ENCODE data around the gene OR2M5. TPM values are rescaled to one million over a fixed set of nuclear protein-coding genes. Genes with fewer than 3 reads are reported as not detected.

The OR2M5 gene
- not detected for total RNA-seq

- Mint-ChIP-seq H3K27ac (no peak within 1 kb of the TSS), H3K36me3 (no peaks in the 10 kb centered on the region), H3K4me3 (no peak within 1 kb of the TSS), H3K4me1 (no peaks in the 10 kb centered on the region), H3K27me3 (peaks cover 6% of the 10 kb centered on the region), H3K9me3 (peaks cover 9% of the 10 kb centered on the region)
- DNase-seq, result no peak
Measured at GRCh38 chr1:248144513-248145198, at the start of gene OR2M5. Gene OR2M5, plus strand, starts transcription at chr1:248145148. Its CDS starts 0 bp downstream, at chr1:248145148.

GRCh38 chr1:248098529-248098928 lies 46.4 kb upstream of the OR2M5 start:
- no peaks in the 10 kb centered on the region for H3K36me3 Mint-ChIP-seq

GRCh38 chr1:248102847-248103246 lies 42.1 kb upstream of the OR2M5 start:
- no peaks in the 10 kb centered on the region for H3K36me3 Mint-ChIP-seq
- H3K9me3 Mint-ChIP-seq, result peaks cover 1% of the 10 kb centered on the region
- no peak for DNase-seq
- H3K27me3 Mint-ChIP-seq, result no peaks in the 10 kb centered on the region
- no peak overlapping the region for H3K4me3 Mint-ChIP-seq
- no peak overlapping the region for H3K27ac Mint-ChIP-seq
- no peaks in the 10 kb centered on the region for H3K4me1 Mint-ChIP-seq

More at GRCh38 chr1:248098529-248098928, 46.4 kb upstream of the OR2M5 start:
- Mint-ChIP-seq H3K9me3 (no peaks in the 10 kb centered on the region), H3K27me3 (no peaks in the 10 kb centered on the region), H3K27ac (no peak overlapping the region), H3K4me1 (no peaks in the 10 kb centered on the region), H3K4me3 (no peak overlapping the region)
- no peak for DNase-seq

- Mint-ChIP-seq H3K27ac (no peak overlapping the region), H3K4me3 (no peak overlapping the region), H3K4me1 (no peaks in the 10 kb centered on the region), H3K27me3 (no peaks in the 10 kb centered on the region), H3K9me3 (peaks cover 33% of the 10 kb centered on the region), H3K36me3 (no peaks in the 10 kb centered on the region)
- DNase-seq, result no peak
Measured at GRCh38 chr1:248111157-248111556, 33.8 kb upstream of the OR2M5 start.

- Mint-ChIP-seq H3K36me3 (no peaks in the 10 kb centered on the region), H3K27ac (no peak overlapping the region), H3K9me3 (peaks cover 27% of the 10 kb centered on the region), H3K4me3 (no peak overlapping the region), H3K27me3 (no peaks in the 10 kb centered on the region), H3K4me1 (no peaks in the 10 kb centered on the region)
- DNase-seq, result no peak
Measured at GRCh38 chr1:248114890-248115289, 30.1 kb upstream of the OR2M5 start.

GRCh38 chr1:248127653-248128052 lies 17.3 kb upstream of the OR2M5 start:
- H3K36me3 Mint-ChIP-seq, result no peaks in the 10 kb centered on the region
- H3K4me1 Mint-ChIP-seq, result no peaks in the 10 kb centered on the region
- H3K27me3 Mint-ChIP-seq, result no peaks in the 10 kb centered on the region
- H3K4me3 Mint-ChIP-seq, result no peak overlapping the region
- H3K9me3 Mint-ChIP-seq, result peaks cover 14% of the 10 kb centered on the region
- H3K27ac Mint-ChIP-seq, result no peak overlapping the region
- DNase-seq, result no peak

- Mint-ChIP-seq H3K4me1 (no peaks in the 10 kb centered on the region), H3K36me3 (no peaks in the 10 kb centered on the region), H3K27me3 (no peaks in the 10 kb centered on the region), H3K9me3 (peaks cover 13% of the 10 kb centered on the region), H3K4me3 (no peak overlapping the region), H3K27ac (no peak overlapping the region)
- no peak for DNase-seq
Measured at GRCh38 chr1:248136811-248137210, 8.1 kb upstream of the OR2M5 start.

- Mint-ChIP-seq H3K36me3 (no peaks in the 10 kb centered on the region), H3K27ac (no peak overlapping the region), H3K9me3 (no peaks in the 10 kb centered on the region), H3K4me3 (no peak overlapping the region), H3K27me3 (peaks cover 6% of the 10 kb centered on the region), H3K4me1 (no peaks in the 10 kb centered on the region)
- no peak for DNase-seq
Measured at GRCh38 chr1:248140846-248141245, 4.1 kb upstream of the OR2M5 start.

GRCh38 chr1:248143311-248143710 lies 1.6 kb upstream of the OR2M5 start:
- no peaks in the 10 kb centered on the region for H3K4me1 Mint-ChIP-seq
- DNase-seq, result no peak
- H3K9me3 Mint-ChIP-seq, result peaks cover 7% of the 10 kb centered on the region
- H3K4me3 Mint-ChIP-seq, result no peak overlapping the region
- peaks cover 6% of the 10 kb centered on the region for H3K27me3 Mint-ChIP-seq
- H3K36me3 Mint-ChIP-seq, result no peaks in the 10 kb centered on the region
- no peak overlapping the region for H3K27ac Mint-ChIP-seq

GRCh38 chr1:248152056-248152827 lies 7.3 kb downstream of the OR2M5 start:
- no peak overlapping the region for H3K4me3 Mint-ChIP-seq
- no peak for DNase-seq
- H3K27ac Mint-ChIP-seq, result no peak overlapping the region
- H3K9me3 Mint-ChIP-seq, result peaks cover 9% of the 10 kb centered on the region
- H3K27me3 Mint-ChIP-seq, result peaks cover 5% of the 10 kb centered on the region
- H3K4me1 Mint-ChIP-seq, result no peaks in the 10 kb centered on the region
- no peaks in the 10 kb centered on the region for H3K36me3 Mint-ChIP-seq

- Mint-ChIP-seq H3K36me3 (no peaks in the 10 kb centered on the region), H3K27me3 (peaks cover 5% of the 10 kb centered on the region), H3K4me1 (no peaks in the 10 kb centered on the region), H3K4me3 (no peak overlapping the region), H3K9me3 (peaks cover 2% of the 10 kb centered on the region), H3K27ac (no peak overlapping the region)
- no peak for DNase-seq
Measured at GRCh38 chr1:248155927-248156326, 11.0 kb downstream of the OR2M5 start.

- Mint-ChIP-seq H3K27ac (no peak overlapping the region), H3K9me3 (peaks cover 2% of the 10 kb centered on the region)
Measured at GRCh38 chr1:248158758-248159157, 13.8 kb downstream of the OR2M5 start.

GRCh38 chr1:248164031-248164430 lies 19.1 kb downstream of the OR2M5 start:
- no peak overlapping the region for H3K27ac Mint-ChIP-seq
- H3K27me3 Mint-ChIP-seq, result peaks cover 4% of the 10 kb centered on the region
- no peaks in the 10 kb centered on the region for H3K4me1 Mint-ChIP-seq
- H3K4me3 Mint-ChIP-seq, result no peak overlapping the region
- H3K36me3 Mint-ChIP-seq, result no peaks in the 10 kb centered on the region
- no peak for DNase-seq
- H3K9me3 Mint-ChIP-seq, result no peaks in the 10 kb centered on the region

More at GRCh38 chr1:248158758-248159157, 13.8 kb downstream of the OR2M5 start:
- no peak overlapping the region for H3K4me3 Mint-ChIP-seq
- H3K27me3 Mint-ChIP-seq, result peaks cover 4% of the 10 kb centered on the region
- no peaks in the 10 kb centered on the region for H3K4me1 Mint-ChIP-seq
- H3K36me3 Mint-ChIP-seq, result no peaks in the 10 kb centered on the region
- no peak for DNase-seq

- Mint-ChIP-seq H3K27me3 (peaks cover 4% of the 10 kb centered on the region), H3K36me3 (no peaks in the 10 kb centered on the region), H3K4me3 (no peak overlapping the region), H3K9me3 (no peaks in the 10 kb centered on the region), H3K4me1 (no peaks in the 10 kb centered on the region), H3K27ac (no peak overlapping the region)
- no peak for DNase-seq
Measured at GRCh38 chr1:248165186-248165585, 20.2 kb downstream of the OR2M5 start.

- Mint-ChIP-seq H3K27ac (no peak within 1 kb of the TSS), H3K4me3 (no peak within 1 kb of the TSS), H3K36me3 (no peaks in the 10 kb centered on the region), H3K9me3 (no peaks in the 10 kb centered on the region), H3K4me1 (no peaks in the 10 kb centered on the region), H3K27me3 (no peaks in the 10 kb centered on the region)
- DNase-seq, result no peak
Measured at GRCh38 chr1:248174521-248174920, 29.6 kb downstream of the OR2M5 start, which contains the start of gene OR2M2. Gene OR2M2, plus strand, starts transcription at chr1:248174821. Its CDS starts 5,165 bp downstream, at chr1:248179986.
